ENCODE measurements around the gene SYT4. TPM values are rescaled to one million over a fixed set of nuclear protein-coding genes. Genes with fewer than 3 reads are reported as not detected.

SYT4 gene
- total and polyA plus RNA-seq, 2 experiments from 2014 or later = 3.7 to 10.4 TPM

DNA sequence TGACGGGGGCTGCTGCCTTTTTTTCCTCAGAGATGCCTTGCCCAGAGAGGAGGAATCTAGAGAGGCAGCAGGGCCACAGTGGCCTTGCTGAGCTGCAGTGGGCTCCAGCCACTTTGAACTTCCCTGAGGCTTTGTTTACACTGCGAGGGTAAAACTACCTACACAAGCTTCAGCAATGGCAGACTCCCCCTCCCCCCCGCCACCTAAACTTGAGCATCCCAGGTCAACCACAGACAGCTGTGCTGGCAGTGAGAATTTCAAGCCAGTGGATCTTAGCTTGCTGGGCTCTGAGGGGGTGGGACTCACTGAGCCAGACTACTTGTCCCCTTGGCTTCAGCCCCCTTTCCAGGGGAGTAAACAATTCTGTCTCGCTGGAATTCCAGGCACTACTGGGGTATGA lies 11.8 kb downstream of the SYT4 start:
- H3K36me3 ChIP-seq (ENCODE audit: insufficient read depth) = no peaks in the 10 kb centered on the region
- H3K79me2 ChIP-seq (replicated peaks; ENCODE audit: insufficient read depth) = no peaks in the 10 kb centered on the region
- no peaks in the 10 kb centered on the region for H3K9me2 ChIP-seq (ENCODE audit: insufficient read depth)
- H3K4me3 Mint-ChIP-seq = no peak overlapping the region
- H3K4me2 ChIP-seq = no peak overlapping the region
- peaks cover 33% of the 10 kb centered on the region for H3K9me3 Mint-ChIP-seq
- H3K27ac Mint-ChIP-seq = no peak overlapping the region
- H3K27me3 Mint-ChIP-seq (ENCODE audit: insufficient read depth, low read depth, poor library complexity) = peaks cover 1% of the 10 kb centered on the region
- ATAC-seq (no peak), DNase-seq (ENCODE audit: low spot score) (no peak)
- 0 out of 2 replicates have a peak overlapping the region, but pooled peaks have one; percentile 28 for H2AFZ ChIP-seq
- H3F3A ChIP-seq (replicated peaks; ENCODE audit: low read depth) = no peaks in the 10 kb centered on the region
- H3K27me3 ChIP-seq (ENCODE audit: insufficient read depth) = no peaks in the 10 kb centered on the region
- peaks cover 6% of the 10 kb centered on the region; the same call in 2 of the 3 replicates for H3K4me1 Mint-ChIP-seq
- H4K20me1 ChIP-seq (replicated peaks; ENCODE audit: insufficient read depth) = no peaks in the 10 kb centered on the region
- no peak overlapping the region for H3K4me3 ChIP-seq
- H3K36me3 Mint-ChIP-seq (ENCODE audit: low read depth) = peaks cover 58% of the 10 kb centered on the region; the same call in 2 of the 3 replicates
- TF ChIP-seq CTCF (conservative IDR thresholded peaks at IDR 0.05; ENCODE audit: low read depth in 2 of 2) (no peak), POLR2AphosphoS5 (IDR thresholded peaks at IDR 0.05; ENCODE audit: low read depth) (no peak), ZNF462 (CRISPR knock-in tag; IDR thresholded peaks at IDR 0.05) (no peak), CREB1 (CRISPR knock-in tag; IDR thresholded peaks at IDR 0.05; ENCODE audit: low read depth) (no peak), EZH2phosphoT487 (IDR thresholded peaks at IDR 0.05; ENCODE audit: unreplicated experiment) (no peak), REST (IDR thresholded peaks at IDR 0.05; ENCODE audit: unreplicated experiment) (no peak), EZH2 (IDR thresholded peaks at IDR 0.05; ENCODE audit: low read depth, unreplicated experiment) (no peak), ZNF114 (CRISPR knock-in tag; IDR thresholded peaks at IDR 0.05) (no peak)
- no peaks in the 10 kb centered on the region for H3K4me1 ChIP-seq (ENCODE audit: insufficient read depth)
- H3K27ac ChIP-seq (ENCODE audit: low read depth) = no peak overlapping the region
